DMS 273 treated with DMSO at 0.1 percent for 48 hours (cell line): ENCODE data around the gene CFAP46.
"Not testable (repeated sequence)": the region's sequence is repeated elsewhere in the genome, so short reads cannot be mapped to it uniquely, and the experiment has no call there.

Source experiments
- DNase-seq: peaks from one replicate; lab custom pipeline; 2025; lab: John Stamatoyannopoulos, UW

Gene CFAP46

DNA sequence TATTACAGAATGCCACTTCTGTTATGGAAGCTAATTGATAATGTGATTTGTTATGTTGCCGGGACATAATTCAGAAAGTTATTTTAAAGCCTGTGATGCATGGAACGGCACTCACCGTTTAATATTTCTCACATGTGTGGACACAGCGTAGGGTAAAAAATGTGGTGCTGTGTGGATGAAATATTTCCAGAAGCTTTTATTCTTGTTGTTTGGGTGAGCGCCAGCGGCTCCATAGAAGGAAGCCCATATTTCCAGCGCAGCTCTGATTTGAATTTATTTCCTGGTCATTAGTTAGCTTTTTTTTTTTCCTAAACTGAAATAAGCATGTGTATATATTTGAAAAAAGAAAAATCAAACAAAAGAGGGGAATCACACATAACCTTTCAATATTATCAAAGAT, 136.3 kb downstream of the CFAP46 start:
- no peak for DNase-seq

DNA sequence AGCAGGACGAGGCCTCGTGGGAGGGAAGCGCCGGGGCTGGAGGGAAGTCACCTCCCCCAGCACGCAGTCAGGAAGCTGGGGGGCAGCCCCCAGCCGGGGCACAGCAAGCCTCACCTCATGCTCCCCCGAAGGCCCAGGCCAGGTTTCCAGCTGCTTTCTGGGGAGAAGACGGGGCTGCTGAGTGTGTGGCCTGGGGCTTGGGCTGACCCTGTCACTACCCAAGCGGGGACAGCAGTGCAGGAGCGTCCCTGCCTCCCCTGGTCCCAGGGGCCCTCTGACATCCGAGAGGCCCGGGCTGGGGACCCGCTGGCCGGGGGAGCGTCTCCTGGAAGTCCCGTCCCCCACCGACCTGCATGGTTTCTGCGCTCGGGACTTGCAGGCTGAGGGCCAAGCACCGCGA, 136.8 kb downstream of the CFAP46 start:
- no peak for DNase-seq

DNA sequence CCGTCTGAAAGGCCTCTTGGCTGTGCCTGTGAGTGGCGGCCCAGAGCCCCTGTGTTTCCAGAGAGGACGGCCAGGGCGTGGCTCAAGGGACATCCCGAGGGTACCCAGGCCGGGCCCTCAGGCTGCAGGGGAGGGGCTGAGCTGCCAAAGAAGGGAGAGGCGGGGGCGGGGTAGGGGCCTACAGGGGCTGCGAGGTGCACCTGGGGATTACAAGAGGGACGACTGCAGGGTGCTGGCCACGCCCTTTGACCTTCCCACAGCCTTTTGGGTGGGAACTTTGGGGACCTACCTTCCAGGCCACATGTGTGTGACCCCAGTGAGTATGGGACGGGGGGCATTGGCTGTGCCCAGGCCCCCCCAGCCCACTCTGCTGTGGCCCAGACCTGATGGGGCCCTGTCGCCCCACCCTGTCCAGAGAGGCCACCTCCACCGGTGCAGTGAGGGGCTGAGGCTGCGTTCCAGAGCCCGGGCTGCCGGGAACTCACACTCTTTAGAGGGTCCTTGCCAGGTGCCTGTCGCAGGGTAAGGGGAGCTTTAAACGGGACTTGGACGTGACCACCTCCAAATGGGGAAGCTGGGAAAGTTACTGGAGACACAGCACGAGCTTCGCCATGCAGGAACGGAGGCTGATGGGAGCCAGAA, 137.5 kb downstream of the CFAP46 start:
- no peak for DNase-seq

DNA sequence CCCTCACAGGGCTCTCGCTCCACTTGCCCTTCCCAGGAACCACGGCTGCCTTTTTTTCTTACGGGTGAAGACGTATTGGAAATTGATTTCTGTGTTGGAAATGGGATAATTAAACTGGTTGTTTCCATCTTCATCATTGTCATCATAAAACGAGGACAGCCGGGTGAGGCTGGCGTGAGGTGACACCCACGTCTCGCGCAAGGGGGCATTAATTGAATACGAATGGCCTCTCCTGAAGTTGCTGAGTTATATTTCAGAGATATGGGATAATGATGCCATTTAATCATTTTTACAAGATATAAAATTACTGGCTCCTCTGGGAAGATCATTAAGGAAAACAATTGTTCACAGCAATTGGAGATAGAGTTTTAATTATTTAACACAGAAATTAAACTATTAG, 138.1 kb downstream of the CFAP46 start:
- DNase-seq, result no peak

DNA sequence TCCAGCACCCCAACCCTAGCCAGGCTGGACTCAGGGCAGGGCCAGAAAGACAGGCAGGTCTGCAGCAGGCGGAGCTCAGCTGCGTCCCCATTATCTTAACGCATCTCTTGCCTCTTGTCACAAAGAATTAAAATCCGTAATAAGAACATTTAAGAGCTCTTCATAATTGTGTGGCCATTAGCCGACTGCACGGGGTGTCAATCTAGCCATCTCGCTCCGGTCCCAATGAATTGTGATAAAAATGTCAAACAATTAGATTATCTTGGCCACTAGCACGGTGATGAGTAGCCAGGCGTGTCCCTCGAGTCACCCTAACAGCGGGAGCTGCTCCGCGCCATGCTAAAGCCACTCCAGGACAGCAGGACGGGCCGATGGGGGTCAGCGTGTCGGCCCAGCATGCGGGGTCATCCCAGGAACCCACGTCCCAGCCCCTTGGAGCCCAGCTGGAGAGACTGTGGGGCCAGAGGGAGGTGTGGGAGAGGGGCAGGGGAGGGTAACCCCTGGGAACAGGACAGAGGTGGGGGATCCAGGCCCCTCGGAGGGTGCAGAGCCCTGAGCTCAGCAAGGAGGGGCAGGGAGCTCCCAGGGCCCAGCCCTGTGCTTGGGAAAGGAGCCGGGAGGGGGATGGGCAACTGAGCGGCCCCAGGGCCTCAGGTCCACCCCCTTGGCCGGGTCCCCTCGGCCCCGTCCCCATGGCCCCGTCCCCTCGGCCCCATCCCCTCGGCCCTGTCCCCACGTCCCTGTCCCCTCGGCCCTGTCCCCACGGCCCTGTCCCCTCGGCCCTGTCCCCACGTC, 138.8 kb downstream of the CFAP46 start:
- DNase-seq, result no peak

DNA sequence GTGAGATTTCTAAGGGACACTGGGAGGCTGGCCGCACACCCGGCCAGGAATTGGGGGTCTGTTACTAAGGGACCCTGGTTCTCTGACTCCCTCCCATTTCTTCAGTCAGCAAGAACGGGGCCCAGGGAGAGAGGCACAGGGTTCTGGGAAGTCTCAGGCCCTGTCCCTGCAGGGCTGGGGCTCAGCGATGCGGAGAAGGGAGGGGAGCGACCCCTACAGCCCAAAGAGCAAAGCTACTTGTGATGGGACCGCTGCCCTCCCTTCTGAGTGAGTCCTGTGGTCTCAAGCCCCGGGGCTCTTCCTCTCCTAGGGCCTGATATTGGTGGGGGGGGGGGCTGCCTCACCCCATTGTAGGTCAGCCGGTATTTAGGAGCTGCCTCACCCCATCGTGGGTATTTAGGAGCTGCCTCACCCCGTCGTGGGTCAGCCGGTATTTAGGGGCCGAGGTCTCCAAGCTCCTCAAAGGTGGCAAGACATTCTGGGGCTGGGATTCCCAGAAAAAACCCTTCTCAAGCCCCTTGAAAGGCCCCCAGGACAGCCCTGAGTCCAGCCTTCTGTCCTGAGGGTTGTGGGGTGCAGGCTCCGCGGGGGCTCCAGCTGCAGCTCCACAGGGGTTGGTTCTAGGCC, 139.6 kb downstream of the CFAP46 start:
- no peak for DNase-seq

DNA sequence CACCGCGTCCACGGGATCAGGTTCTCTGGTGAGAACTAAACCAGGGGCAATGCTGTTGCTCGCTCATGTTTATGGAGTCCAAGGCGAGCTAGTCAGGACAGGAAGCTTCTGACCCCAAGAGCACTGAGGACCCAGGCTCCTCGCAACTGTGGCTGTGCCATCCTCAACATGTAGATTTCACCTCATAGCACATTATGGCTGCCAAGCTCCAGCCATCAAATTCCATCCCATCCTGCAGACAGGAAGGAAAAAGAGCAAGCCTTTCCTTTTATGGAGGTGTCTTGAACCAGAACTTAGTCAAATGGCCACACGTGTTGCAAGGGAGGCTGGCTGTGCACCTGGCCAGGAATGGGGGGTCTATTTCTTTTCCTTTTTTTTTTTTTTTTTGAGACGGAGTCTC, 140.3 kb downstream of the CFAP46 start:
- no peak for DNase-seq

DNA sequence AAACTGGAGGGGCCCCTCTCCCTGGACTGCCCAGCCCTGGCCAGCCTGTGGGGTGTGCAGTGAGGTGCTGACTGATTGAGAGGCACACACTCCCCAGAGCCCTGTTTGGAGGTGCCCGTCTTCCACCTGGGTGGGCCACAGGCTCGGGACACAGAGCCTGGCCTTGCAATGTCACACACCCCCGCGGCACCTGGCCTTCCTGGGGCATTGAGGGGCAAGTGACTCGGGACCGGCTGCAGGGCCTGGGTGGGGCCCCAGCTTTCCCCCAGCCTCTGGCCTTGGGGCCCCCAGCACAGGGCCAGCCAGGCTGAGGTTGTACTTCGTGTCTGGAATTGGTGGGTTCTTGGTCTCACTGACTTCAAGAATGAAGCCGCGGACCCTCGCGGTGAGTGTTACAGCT, 142.5 kb downstream of the CFAP46 start:
- no peak for DNase-seq

DNA sequence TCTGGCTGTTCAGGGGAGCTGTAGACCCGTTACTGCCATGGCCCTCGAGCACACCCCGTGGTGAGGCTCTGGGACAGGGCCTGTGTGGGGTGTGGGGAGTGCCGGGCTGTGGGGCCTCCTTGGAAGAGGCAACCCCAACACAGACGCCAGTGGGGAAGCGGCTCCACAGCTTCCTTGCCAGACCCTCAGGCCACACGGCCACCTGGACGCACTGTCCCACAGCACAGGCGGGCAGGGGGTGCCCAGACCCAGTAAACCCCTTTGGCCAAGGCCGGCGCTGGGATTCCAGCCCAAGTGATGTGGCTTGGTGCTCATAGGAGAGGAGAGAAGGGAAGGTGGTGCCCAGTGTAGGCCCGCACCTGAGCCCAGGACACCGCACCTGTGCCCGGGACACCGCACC, 143.5 kb downstream of the CFAP46 start:
- DNase-seq, result no peak

DNA sequence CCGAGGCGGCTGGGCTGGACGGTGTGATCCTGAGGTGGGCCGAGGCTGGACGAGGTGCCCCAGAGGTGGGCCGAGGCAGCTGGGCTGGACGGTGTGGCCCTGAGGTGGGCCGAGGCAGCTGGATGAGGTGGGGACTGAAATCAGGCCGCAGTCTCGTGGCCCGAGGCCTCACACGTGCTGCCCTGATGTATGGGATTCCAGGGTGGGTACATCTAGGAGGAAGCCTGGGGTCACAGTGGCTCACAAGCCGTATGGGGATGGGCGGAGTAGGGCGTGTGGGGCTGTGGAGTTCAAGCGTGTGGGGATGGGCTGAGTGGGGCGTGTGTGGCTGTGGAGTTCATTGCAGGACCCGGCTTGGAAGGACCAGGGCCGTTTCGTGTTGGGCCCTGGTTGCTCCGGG, 144.0 kb downstream of the CFAP46 start:
- no peak for DNase-seq

DNA sequence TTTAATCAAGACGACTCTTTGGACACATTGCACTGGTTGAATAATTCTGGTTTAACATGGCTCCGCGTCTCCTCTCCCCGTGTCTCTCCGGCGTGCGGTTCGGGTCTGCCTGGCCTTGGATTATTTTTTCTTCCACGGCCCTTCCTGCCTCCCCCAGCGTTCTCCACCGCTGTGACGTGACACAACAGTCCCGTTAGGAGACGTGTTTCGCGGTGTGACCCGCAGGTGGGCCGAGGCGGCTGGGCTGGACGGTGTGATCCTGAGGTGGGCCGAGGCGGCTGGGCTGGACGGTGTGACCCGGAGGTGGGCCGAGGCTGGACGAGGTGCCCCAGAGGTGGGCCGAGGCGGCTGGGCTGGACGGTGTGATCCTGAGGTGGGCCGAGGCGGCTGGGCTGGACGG, 144.4 kb downstream of the CFAP46 start:
- not testable (repeated sequence) for DNase-seq

DNA sequence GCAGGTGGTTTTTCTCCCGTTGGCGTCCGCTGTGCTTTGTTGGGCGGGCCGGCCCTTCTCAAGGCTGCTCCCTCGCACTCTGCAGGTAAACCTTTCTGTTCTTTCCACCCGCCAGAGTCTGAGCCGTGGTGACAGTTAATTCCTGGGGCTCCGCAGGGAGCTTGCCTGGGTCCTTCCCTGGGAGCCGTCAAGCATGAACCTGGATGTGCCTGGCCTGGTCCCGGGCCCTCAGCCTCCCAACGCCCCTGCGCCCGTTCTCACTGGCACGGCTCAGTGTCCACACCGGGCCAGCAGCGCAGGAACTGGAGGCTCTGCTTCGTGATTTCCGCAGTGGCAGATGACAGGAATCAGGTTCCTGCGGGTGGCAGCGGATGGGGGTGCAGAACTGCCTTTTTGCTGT, 145.5 kb downstream of the CFAP46 start:
- DNase-seq, result no peak

DNA sequence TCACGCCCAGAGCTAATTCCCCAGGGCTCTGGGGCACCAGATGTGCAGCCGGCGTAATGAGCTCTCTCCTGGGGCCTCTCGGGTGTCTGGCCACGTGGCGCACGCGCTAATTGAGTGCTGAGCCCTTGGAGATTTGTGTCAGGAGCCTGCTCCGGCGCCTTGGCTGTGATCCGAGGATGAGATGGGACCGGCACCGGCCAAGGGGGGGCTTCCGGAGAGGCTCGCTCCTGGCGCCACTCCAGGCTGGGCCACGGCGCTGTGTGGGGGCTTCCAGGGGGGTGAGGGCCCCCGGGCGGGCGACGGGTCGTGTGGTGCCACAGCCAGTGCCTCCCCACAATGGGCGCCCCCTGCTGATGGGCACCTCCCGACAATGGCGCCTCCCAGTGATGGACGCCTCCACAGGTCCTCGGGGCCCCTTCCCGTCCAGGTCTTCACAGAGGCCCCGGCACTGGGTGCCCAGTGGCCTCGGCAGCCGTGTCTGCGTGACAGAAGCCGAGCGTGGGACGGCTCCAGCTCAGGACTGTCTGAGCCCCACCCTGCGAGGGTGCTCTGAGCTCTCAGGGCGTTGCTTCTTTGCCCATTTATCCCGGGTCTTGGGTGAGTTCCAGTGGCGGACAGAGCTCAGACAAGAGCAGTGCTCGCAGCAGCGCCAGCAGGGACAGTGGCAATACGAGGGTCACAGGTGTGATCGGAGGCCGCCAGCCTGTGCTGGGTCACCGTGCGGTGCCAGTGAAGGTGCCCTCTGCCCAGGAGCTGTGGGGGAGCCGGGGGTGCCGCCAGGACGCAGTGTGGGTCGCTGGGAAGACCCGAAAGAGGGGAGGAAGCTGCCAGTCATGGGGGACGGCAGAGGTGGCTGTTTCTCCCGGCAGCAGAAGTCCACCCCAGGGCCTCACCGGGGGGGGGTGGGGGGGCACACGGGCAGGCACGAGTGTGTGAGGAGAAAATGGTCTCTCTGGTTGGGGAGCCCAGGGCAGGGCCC, 148.2 kb downstream of the CFAP46 start:
- DNase-seq, result no peak

DNA sequence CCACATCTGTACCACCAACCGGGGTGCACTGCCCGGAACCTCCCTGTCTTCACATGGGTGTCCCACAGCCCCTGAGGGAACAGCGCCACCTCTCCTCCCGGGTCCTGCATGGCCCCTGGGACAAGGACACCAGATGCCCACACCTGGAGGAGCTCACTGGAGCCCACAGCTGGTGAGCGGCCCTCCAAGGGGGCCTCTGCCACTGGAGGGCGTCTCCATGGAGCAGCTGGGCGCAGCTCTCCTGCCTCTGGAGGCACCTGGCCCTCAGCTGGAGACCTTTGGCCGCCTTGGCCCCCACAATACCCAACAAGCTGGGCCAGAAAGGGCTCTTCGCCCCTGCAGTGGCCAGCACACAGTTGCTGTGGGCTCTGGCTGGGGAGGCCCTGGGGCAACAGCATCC, 149.2 kb downstream of the CFAP46 start:
- no peak for DNase-seq

DNA sequence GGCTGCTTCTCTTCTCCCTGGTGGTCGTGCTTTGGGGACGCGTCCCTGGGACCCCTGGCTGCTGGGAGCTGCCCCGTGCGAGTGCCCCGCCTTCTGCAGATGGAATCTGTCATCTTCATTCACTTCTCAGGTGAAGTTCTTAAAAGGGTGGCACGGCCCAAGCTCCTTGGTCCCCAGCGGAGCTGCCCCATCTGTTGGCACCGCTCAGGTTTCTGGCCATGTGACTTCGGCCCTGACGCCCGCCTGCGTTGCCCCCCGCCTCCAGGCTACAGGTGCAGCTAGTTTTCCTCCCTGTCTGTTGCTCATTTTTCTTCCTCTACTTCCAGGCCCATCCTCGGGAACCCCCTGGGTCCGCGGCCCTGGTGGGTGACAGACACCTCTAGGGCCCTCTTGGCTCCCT, 149.6 kb downstream of the CFAP46 start:
- no peak for DNase-seq

DNA sequence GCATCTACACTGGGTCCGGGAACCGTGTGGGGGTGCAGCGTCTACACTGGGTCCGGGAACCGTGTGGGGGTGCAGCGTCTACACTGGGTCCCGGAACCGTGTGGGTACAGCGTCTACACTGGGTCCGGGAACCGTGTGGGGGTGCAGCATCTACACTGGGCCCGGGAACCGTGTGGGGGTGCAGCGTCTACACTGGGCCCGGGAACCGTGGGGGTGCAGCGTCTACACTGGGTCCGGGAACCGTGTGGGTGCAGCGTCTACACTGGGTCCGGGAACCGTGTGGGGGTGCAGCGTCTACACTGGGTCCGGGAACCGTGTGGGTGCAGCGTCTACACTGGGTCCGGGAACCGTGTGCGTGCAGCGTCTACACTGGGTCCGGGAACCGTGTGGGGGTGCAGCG, 150.3 kb downstream of the CFAP46 start:
- DNase-seq, result not testable (repeated sequence)

DNA sequence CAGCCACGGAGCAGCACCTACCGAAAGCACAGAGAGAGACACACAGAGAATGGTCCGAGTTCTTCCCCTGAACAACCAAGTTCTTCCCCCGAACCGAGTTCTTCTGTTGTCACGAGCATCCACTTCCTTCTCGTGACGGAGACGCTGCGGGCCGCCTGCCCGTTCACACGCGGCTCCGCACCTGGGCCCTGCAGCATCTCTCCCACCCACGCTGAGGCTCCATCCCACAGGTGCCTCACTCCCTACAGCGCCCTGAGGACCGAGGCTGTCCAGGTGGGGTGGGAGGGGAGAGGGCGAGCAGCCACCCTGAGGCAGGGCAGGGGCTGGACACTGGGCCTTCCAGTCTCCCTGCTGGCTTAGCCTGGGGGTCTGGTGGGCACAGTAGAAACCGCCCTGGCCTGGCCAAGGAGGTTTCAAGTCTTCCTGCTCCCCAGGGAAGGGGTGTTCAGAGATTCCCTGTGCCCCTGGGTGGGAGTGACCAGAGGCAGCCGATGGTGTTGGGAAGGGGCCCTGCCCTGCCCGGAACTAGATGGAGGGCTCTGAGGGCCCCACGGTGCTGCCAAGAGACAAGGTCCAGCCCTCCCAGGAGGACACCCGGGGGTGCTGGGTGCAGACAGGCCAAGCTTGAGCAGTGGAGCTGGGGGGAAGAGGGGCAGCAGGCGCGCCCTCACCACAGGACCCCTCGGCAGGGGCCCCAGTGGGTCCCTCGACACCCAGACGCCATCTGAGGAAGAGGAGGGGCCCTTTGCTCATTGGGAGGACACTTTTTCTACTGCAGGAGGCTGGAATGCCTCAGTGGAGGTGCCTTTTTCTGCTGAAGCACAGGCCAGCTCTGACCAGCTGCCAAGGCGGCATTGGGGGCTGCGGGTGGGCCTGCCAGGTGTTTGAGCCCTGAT, 151.2 kb downstream of the CFAP46 start:
- DNase-seq, result no peak

DNA sequence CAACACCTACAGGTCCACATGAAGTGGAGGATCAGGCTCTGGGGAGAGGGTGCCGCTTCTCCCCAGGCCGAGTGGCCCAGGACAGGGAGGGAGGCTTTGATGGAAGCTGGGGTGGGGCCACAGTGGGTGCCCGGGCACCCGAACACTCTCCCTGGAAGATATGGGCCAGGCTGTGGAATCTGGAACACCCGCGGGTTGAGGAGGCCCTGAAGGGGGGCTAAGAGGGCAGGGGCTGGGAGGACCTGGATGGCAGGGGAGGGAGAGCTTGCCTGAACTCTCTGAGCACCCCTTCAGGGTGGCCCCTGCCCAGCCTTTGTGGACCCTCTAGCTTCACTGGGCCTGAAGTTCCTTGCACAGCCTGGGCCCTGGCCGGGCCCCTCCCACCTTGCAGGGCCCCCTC, 151.9 kb downstream of the CFAP46 start:
- no peak for DNase-seq

DNA sequence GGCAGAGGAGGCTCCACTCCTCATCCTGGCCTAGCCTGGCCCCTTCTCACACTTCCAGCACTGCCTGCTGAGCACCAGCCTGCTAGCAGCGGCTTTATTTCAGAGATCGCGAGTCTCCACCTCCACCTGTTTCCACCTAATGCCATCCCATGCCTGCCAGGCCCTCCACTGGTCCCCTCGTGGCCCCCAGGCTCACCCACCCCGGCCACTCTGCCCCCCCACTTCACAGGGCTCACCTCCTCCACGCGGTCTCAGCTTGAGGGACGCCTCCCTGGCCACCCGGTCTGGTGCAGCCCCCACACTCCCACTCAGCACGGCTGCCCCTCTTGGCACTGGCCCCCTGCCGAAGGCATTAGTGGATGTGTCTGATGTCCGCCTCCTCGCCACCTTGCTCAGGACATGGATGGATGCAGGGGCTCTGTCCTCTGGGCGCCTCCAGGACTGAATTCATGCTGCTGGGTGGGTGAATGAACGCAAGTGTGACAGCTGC, 152.7 kb downstream of the CFAP46 start:
- no peak for DNase-seq

DNA sequence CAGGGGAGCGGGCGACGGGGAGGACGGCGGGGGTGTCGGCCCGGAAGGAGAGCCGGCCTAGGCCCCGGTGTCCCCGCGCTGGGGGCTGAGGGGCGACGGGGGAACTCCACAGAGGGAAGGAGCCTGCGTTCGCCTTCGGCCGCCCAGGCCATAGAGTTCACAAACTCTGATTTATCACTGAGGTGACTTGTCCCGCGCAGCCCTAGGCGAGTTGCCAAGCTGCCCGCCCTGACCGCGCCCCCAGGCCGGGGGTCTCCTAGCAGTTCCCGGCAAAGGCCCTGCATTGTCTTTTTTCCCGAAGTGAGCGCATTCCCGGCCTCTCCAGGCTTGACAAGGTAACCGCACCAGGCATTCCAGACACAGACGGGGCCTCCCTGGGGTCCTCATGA, 153.5 kb downstream of the CFAP46 start:
- DNase-seq, result no peak
